Endothelial cell of umbilical vein (primary cell): ENCODE data around the gene ASS1. TPM values are rescaled to one million over a fixed set of nuclear protein-coding genes. Genes with fewer than 3 reads are reported as not detected.

Experiments
- BruUV-seq: library from RNA; stranded (reverse); fragments of 400-500 nt; replicated peaks from 2 replicates; lab custom pipeline; 2021; lab: Mats Ljungman, UMichigan
- CTCF ChIA-PET: fragments of 300-600, 350-600 bp; sonication (Branson Sonifier 250); formaldehyde crosslinking; loops from one replicate; lab custom pipeline; 2021; ENCODE audit warnings: antibody characterized with exemption, inconsistent platforms; lab: Charles Lee
- POLR2A ChIA-PET: fragments of 300-600, 350-600 bp; sonication (Branson Sonifier 250); formaldehyde crosslinking; loops from one replicate; lab custom pipeline; 2021; ENCODE audit warnings: antibody characterized with exemption, inconsistent platforms; lab: Charles Lee
- DNase-seq: peaks from one replicate; pipeline ENCODE4 v3.0.0-alpha.2; 2011; ENCODE audit warnings: low read depth, low spot score
- FAIRE-seq: peaks from 2 replicates; lab custom pipeline; 2011; peaks lifted over from hg19 to GRCh38; lab: Jason Lieb, UNC
- H2AFZ ChIP-seq: 2 replicates; pipeline ENCODE4 v1.6.0; 2012; ENCODE audit warnings: low read depth, low read length, control low read depth, inconsistent platforms
- H3K27ac ChIP-seq: 2 replicates; pipeline ENCODE4 v1.5.1; 2011; ENCODE audit warnings: low read depth, mild to moderate bottlenecking, control low read depth, low read length, moderate library complexity; ENCODE audit not compliant: insufficient read depth
- H3K27me3 ChIP-seq, 2 experiments: 2 replicates each; pipeline versions ENCODE4 v1.6.0 to v1.6.1; 2011; ENCODE audit warnings: low read length in 2 of 2, mixed read lengths in 1 of 2; ENCODE audit not compliant: control insufficient read depth in 2 of 2, insufficient read depth in 2 of 2
- H3K36me3 ChIP-seq, 2 experiments: 2 replicates in 1 of 2; 3 replicates in 1 of 2; pipeline ENCODE4 v1.5.1; 2011; ENCODE audit warnings: low read length in 2 of 2, mild to moderate bottlenecking in 1 of 2, moderate library complexity in 1 of 2; ENCODE audit not compliant: control insufficient read depth in 2 of 2, insufficient read depth in 2 of 2; ENCODE audit errors: extremely low read depth in 1 of 2
- H3K4me1 ChIP-seq: 3 replicates; pipeline ENCODE4 v1.5.1; 2011; ENCODE audit warnings: mild to moderate bottlenecking, low read length; ENCODE audit not compliant: control insufficient read depth, insufficient read depth; ENCODE audit errors: extremely low read depth
- H3K4me2 ChIP-seq: 2 replicates; pipeline ENCODE4 v1.6.1; 2011; ENCODE audit warnings: low read length, control low read depth, mixed read lengths; ENCODE audit not compliant: insufficient read depth
- H3K4me3 ChIP-seq, 3 experiments: fragments of 200-600 bp in 1 of 3; sonication (generic), shearing (Covaris generic) in 1 of 3; replicated peaks in 1 of 3; 2 replicates each; pipeline ENCODE4 v1.5.1; 2011 to 2016; ENCODE audit warnings: control low read depth in 3 of 3, low read length in 3 of 3, mild to moderate bottlenecking in 2 of 3, inconsistent platforms in 1 of 3, low read depth in 1 of 3, moderate library complexity in 1 of 3; ENCODE audit not compliant: insufficient read depth in 1 of 3
- H3K79me2 ChIP-seq: 2 replicates; pipeline ENCODE4 v1.6.0; 2012; ENCODE audit warnings: low read length, inconsistent platforms; ENCODE audit not compliant: control insufficient read depth, insufficient read depth
- H3K9ac ChIP-seq: replicated peaks from 2 replicates; pipeline ENCODE3; 2011; ENCODE audit warnings: low read length, control low read depth; ENCODE audit not compliant: insufficient read depth; ENCODE audit errors: extremely low read depth
- H3K9me1 ChIP-seq: replicated peaks from 3 replicates; pipeline ENCODE4 v1.6.0; 2011; ENCODE audit warnings: mild to moderate bottlenecking, low read length; ENCODE audit not compliant: control insufficient read depth, insufficient read depth; ENCODE audit errors: extremely low read depth
- H3K9me3 ChIP-seq: replicated peaks from 2 replicates; pipeline ENCODE4 v1.5.1; 2012; ENCODE audit warnings: low read length, inconsistent platforms; ENCODE audit not compliant: control insufficient read depth, insufficient read depth
- H4K20me1 ChIP-seq: replicated peaks from 2 replicates; pipeline ENCODE3; 2011; ENCODE audit warnings: mild to moderate bottlenecking, low read length; ENCODE audit not compliant: control insufficient read depth, insufficient read depth; ENCODE audit errors: extremely low read depth
- EZH2 ChIP-seq: IDR thresholded peaks from 2 replicates; pipeline ENCODE4 v1.6.1; 2012; ENCODE audit warnings: borderline replicate concordance, low read depth, mild to moderate bottlenecking, moderate library complexity, low read length, inconsistent platforms; ENCODE audit not compliant: severe bottlenecking
- FOS ChIP-seq: IDR thresholded peaks from 2 replicates; pipeline ENCODE4 v1.6.1; 2011; ENCODE audit warnings: mild to moderate bottlenecking, low read length, moderate library complexity, borderline replicate concordance; ENCODE audit not compliant: insufficient read depth
- GATA2 ChIP-seq: IDR thresholded peaks from 2 replicates; pipeline ENCODE4 v1.7.0; 2011; ENCODE audit warnings: low read depth, mild to moderate bottlenecking, moderate library complexity, mixed read lengths, low read length; ENCODE audit not compliant: insufficient read length, insufficient read depth
- JUN ChIP-seq: IDR thresholded peaks from 2 replicates; pipeline ENCODE4 v1.6.1; 2011; ENCODE audit warnings: borderline replicate concordance, low read depth; ENCODE audit not compliant: insufficient read length, insufficient read depth
- MYC ChIP-seq: IDR thresholded peaks from one replicate; pipeline ENCODE4 v1.6.1; 2011; ENCODE audit warnings: mild to moderate bottlenecking, low read depth, low read length
- POLR2A ChIP-seq: IDR thresholded peaks from 2 replicates; pipeline ENCODE4 v1.6.1; 2012; ENCODE audit warnings: low read depth, mild to moderate bottlenecking, control low read depth, low read length
- POLR2AphosphoS5 ChIP-seq: IDR thresholded peaks from 2 replicates; pipeline ENCODE4 v1.6.1; 2012; ENCODE audit warnings: low read depth, mild to moderate bottlenecking, control low read depth, low read length, moderate library complexity; ENCODE audit not compliant: insufficient read depth
- dilution Hi-C: fragments of 300-500 bp; cut with MboI; formaldehyde crosslinking; loops from one replicate; pipeline ENCODE4 v1.15.0; 2019; ENCODE audit warnings: low sequenced_read_pairs; ENCODE audit not compliant: extremely low pct_ligation_motif_present
- intact Hi-C: fragments of 100-400 bp; cut with micrococcal nuclease; formaldehyde crosslinking; loops from one replicate; pipeline ENCODE4 v1.10.0; 2022
- polyA plus RNA-seq, 4 experiments: library from polyadenylated mRNA; depleted of rRNA in 3 of 4; stranded (reverse) in 3 of 4; unstranded in 1 of 4; fragments of >200 nt; gene quantifications; 2 replicates each; pipeline versions ENCODE4 v1.2.1 to v1.2.3, GENCODE V29; 2011 to 2012; ENCODE audit warnings: missing spikeins in 1 of 4
- total RNA-seq: library from RNA; stranded (reverse); gene quantifications from 2 replicates; pipeline ENCODE4 v1.2.3, GENCODE V29; 2021
- TF ChIP-seq, protein P1 (sequence below): IDR thresholded peaks from 2 replicates; pipeline ENCODE4 v1.6.1; 2011; ENCODE audit not compliant: insufficient read depth, insufficient read length
- TF ChIP-seq, protein P2 (sequence below), 2 donors: IDR thresholded peaks; 1 replicate in 1 of 2; 2 replicates in 1 of 2; pipeline ENCODE4 v1.5.1; 2011; ENCODE audit warnings: low read length in 2 of 2, mild to moderate bottlenecking in 2 of 2, moderate library complexity in 2 of 2, control low read depth in 1 of 2, inconsistent platforms in 1 of 2, low read depth in 1 of 2; ENCODE audit not compliant: insufficient read depth in 1 of 2; ENCODE audit errors: extremely low read depth in 1 of 2

Gene ASS1
- total and polyA plus RNA-seq, 2 donors (not counting 3 experiments of a cell fraction or from before 2014, with no cell fraction given) = 3.6 to 12.4 TPM

DNA sequence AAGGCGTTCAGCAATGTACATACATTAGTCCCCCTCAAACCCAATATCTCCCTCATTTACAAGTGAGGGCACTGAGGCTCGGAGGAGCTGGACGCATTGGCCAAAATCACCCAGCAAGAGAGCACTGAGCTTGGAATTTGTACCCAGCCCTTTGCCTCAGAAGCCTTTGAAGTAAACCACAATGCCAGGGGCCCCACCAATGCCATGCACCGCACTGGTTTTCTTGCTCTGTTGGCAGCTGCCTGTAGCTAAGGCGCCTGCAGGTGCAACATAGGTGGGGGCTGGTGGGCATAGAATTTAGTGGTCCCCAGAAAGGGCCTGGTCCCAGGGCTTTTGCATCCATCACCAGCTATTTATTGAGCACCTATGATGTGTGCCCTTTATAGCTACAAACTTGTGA is 97.3 kb downstream of the ASS1 start:
- no peaks in the 10 kb centered on the region for H3K79me2 ChIP-seq
- CTCF ChIA-PET = interaction anchor here (0.7 to 0.8 kb wide), 2 partner anchors 10 to 19 kb away, joined by 3 to 4 read pairs; no protein-coding TSS in a partner anchor
- H3K4me3 ChIP-seq = no peak overlapping the region
- no peak for DNase-seq
- peaks cover 7% of the 10 kb centered on the region for H3K4me1 ChIP-seq
- TF ChIP-seq, protein P1, sequence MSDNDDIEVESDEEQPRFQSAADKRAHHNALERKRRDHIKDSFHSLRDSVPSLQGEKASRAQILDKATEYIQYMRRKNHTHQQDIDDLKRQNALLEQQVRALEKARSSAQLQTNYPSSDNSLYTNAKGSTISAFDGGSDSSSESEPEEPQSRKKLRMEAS = no peak
- TF ChIP-seq POLR2A (no peak), EZH2 (no peak), GATA2 (no peak), JUN (no peak), MYC (no peak), POLR2AphosphoS5 (no peak), FOS (no peak)
- TF ChIP-seq, protein P2, sequence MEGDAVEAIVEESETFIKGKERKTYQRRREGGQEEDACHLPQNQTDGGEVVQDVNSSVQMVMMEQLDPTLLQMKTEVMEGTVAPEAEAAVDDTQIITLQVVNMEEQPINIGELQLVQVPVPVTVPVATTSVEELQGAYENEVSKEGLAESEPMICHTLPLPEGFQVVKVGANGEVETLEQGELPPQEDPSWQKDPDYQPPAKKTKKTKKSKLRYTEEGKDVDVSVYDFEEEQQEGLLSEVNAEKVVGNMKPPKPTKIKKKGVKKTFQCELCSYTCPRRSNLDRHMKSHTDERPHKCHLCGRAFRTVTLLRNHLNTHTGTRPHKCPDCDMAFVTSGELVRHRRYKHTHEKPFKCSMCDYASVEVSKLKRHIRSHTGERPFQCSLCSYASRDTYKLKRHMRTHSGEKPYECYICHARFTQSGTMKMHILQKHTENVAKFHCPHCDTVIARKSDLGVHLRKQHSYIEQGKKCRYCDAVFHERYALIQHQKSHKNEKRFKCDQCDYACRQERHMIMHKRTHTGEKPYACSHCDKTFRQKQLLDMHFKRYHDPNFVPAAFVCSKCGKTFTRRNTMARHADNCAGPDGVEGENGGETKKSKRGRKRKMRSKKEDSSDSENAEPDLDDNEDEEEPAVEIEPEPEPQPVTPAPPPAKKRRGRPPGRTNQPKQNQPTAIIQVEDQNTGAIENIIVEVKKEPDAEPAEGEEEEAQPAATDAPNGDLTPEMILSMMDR (IDR thresholded peaks at IDR 0.05; ENCODE audit: extremely low read depth in 1 of 2, insufficient read depth in 1 of 2, low read depth in 1 of 2, low read length in 2 of 2) = no peak
- no peak overlapping the region for H2AFZ ChIP-seq
- peaks cover 13 to 19% of the 10 kb centered on the region in 2 experiments for H3K27me3 ChIP-seq
- H3K9me3 ChIP-seq = no peaks in the 10 kb centered on the region
- no TSS peak for BruUV-seq
- no peaks in the 10 kb centered on the region for H4K20me1 ChIP-seq
- no peak overlapping the region for H3K4me2 ChIP-seq
- H3K36me3 ChIP-seq = no peaks in the 10 kb centered on the region
- POLR2A ChIA-PET = no interaction called here
- H3K9me1 ChIP-seq = no peaks in the 10 kb centered on the region
- dilution Hi-C loops (no loop called here), intact Hi-C loops (no loop called here)
- H3K9ac ChIP-seq = no peak overlapping the region
- H3K27ac ChIP-seq = no peak overlapping the region
- FAIRE-seq = no peak
